Heart left ventricle (tissue), 16 donors: ENCODE results near the gene GP5. TPM values are rescaled to one million over a fixed set of nuclear protein-coding genes. Genes with fewer than 3 reads are reported as not detected.

Experiments
- ATAC-seq, 4 donors: fragments of 200-7000 bp; cut with Tn5 transposase; one replicate each; pipeline ENCODE4 v1.9.1; 2020 to 2022; ENCODE audit warnings: moderate library complexity in 4 of 4, mild to moderate bottlenecking in 3 of 4, moderate number of reproducible peaks in 1 of 4
- DNase-seq, 5 donors: peaks; one replicate each; pipeline ENCODE4 v3.0.0-alpha.2; 2020
- H3K27ac ChIP-seq, 12 donors: fragments of 200-600 bp; sonication (generic) in 4 of 12; one replicate each; pipeline versions ENCODE4 v1.5.0 to v1.8.0; 2016 to 2022; ENCODE audit warnings: mild to moderate bottlenecking in 2 of 12
- H3K27me3 ChIP-seq, 9 donors: fragments of 200-600 bp; sonication (generic) in 2 of 9; one replicate each; pipeline versions ENCODE4 v1.5.1 to v1.8.0; 2016 to 2022; ENCODE audit warnings: mild to moderate bottlenecking in 3 of 9
- H3K36me3 ChIP-seq, 9 donors: fragments of 200-600 bp; sonication (generic) in 2 of 9; one replicate each; pipeline versions ENCODE4 v1.5.0 to v1.8.0; 2018 to 2022; ENCODE audit warnings: mild to moderate bottlenecking in 2 of 9
- H3K4me1 ChIP-seq, 12 donors: fragments of 200-600 bp; sonication (generic) in 4 of 12; one replicate each; pipeline versions ENCODE4 v1.5.0 to v1.8.0; 2016 to 2022; ENCODE audit warnings: mild to moderate bottlenecking in 3 of 12
- H3K4me3 ChIP-seq, 12 donors: fragments of 200-600 bp; sonication (generic) in 4 of 12; one replicate each; pipeline versions ENCODE4 v1.5.0 to v1.8.0; 2017 to 2022; ENCODE audit warnings: mild to moderate bottlenecking in 9 of 12, moderate library complexity in 4 of 12
- H3K9me3 ChIP-seq, 12 donors: fragments of 200-600 bp; sonication (generic) in 4 of 12; one replicate each; pipeline versions ENCODE4 v1.5.0 to v1.8.0; 2016 to 2022; ENCODE audit warnings: mild to moderate bottlenecking in 1 of 12
- CTCF ChIP-seq, 12 donors: fragments of 200-600 bp; sonication (generic) in 4 of 12; IDR thresholded peaks; one replicate each; pipeline versions ENCODE4 v1.5.0 to v1.8.0; 2018 to 2022; ENCODE audit warnings: antibody characterized with exemption in 12 of 12, mild to moderate bottlenecking in 5 of 12
- POLR2A ChIP-seq, 2 donors: fragments of 450-650 bp; IDR thresholded peaks; one replicate each; pipeline ENCODE4 v1.6.1; 2017; ENCODE audit warnings: antibody characterized with exemption in 2 of 2, mild to moderate bottlenecking in 2 of 2, moderate library complexity in 2 of 2
- WGBS, 4 donors: extraction: QIAGEN DNeasy Blood & Tissue Kit in 2 of 4; methylation state at CpG; one replicate each; pipeline versions ENCODE4 v1.1.5 to v1.1.7; 2013 to 2018; 5-methylcytosine and 5-hydroxymethylcytosine counted together
- intact Hi-C, 10 donors: fragments of 100-400 bp; cut with DNase I; formaldehyde crosslinking; loops; one replicate each; pipeline versions ENCODE4 v1.11.1 to v1.14.2; 2022
- long read RNA-seq, 3 donors: library from polyadenylated mRNA; unstranded; transcript quantifications; one replicate each; pipeline ENCODE4 v2.0.0, GENCODE V29; 2020 to 2021
- polyA plus RNA-seq, 2 donors: library from polyadenylated mRNA; stranded (reverse); fragments of 200-250 nt; gene quantifications; one replicate each; pipeline ENCODE4 v1.2.3, GENCODE V29; 2013
- total RNA-seq, 9 donors: library from RNA; depleted of rRNA in 2 of 9; stranded (reverse); fragments of >200 nt in 2 of 9; fragmentation: NEBNext Ultra II Directional in 3 of 9; extraction: Animal tissue kit (Norgen Biotek cat#: 25700) in 3 of 9; gene quantifications; one replicate each; pipeline versions ENCODE4 v1.1.0 to v1.2.4, GENCODE V29; 2016 to 2023
- donor health status: ischemic (EF 13 %, LVEDD 7.1; RV severe dilation, severe dysfunction).
- donor health status: healthy with polysubstance abuse.
- donor health status: DM: no; HTN: yes; CAD: no.
- donor health status: DM: no; HTN: no; CAD: no.
- donor health status: ischemic (EF 25% LVEDD 6.9; RV normal size, moderate dysfunction).
- donor health status: ischemic (EF 25% LVEDD 5.7; RV mildly dilated, moderate dysfunction).
- donor health status: healthy.
- donor health status: DM: yes; HTN: yes; CAD: no.
- donor health status: ischemic (EF 35%, LVEDD 5.7; RV mildly dilated, moderate dysfunction).
- donor health status: nonischemic (EF 11% LVEDD 7.7; RV severe dilation, severe dysfunction).
- donor health status: DM: yes; HTN: yes; CAD: no.
- donor health status: PGD.
- donor health status: ischemic (EF 29% LVEDD 5.4; RV normal size, mild dysfunction).
- donor health status: nonischemic (EF 23%, LVEDD 6.1; RV moderate dilation, normal function).

GP5 gene
- total RNA-seq (under 1 TPM in 3 of 9 donors, not detected in 6; 0.07 to 0.12 (median 0.11) TPM), polyA plus RNA-seq (under 1 TPM in 1 of 2 donors, not detected in 1; 0.04 TPM)
- long read RNA-seq, donor 1 = 0 reads
- long read RNA-seq, donor 2 = 0 reads
- long read RNA-seq, donor 3 = 0 reads

GRCh38 chr3:194399166-194399565, at the start of gene GP5:
TSS of gene GP5 (minus strand) at chr3:194399266. CDS start at chr3:194398282, 984 bp downstream.
- peaks cover 6 to 40% (median 16%) of the 10 kb centered on the region in 9 donors for H3K27me3 ChIP-seq
- peak within 1 kb of the TSS in 10 of 12 donors; percentile 16 to 48 (median 33) for H3K4me3 ChIP-seq
- 53 to 67% (median 62%) methylated on average over 2 of the region's 2 CpGs for WGBS, 4 donors
- no peaks in the 10 kb centered on the region for H3K9me3 ChIP-seq
- TF ChIP-seq CTCF (IDR thresholded peaks at IDR 0.05) (no peak), POLR2A (IDR thresholded peaks at IDR 0.05) (no peak)
- DNase-seq (no peak), ATAC-seq (no peak)
- intact Hi-C loops = loop anchor here in 1 of 10 donors (5.0 kb wide), 1 partner anchor 52 kb away; no protein-coding TSS in a partner anchor
- H3K27ac ChIP-seq = no peak within 1 kb of the TSS
- H3K36me3 ChIP-seq = peaks cover 0 to 21% (median 5%) of the 10 kb centered on the region in 9 donors
- peaks cover 3 to 22% (median 11%) of the 10 kb centered on the region in 12 donors for H3K4me1 ChIP-seq

- WGBS, 4 donors = 95 to 98% (median 97%) methylated on average over 1 of the region's 1 CpG
- Histone ChIP-seq H3K9me3 (no peaks in the 10 kb centered on the region), H3K27me3 (no peaks in the 10 kb centered on the region), H3K36me3 (peaks cover 0 to 100% (median 98%) of the 10 kb centered on the region in 9 donors), H3K4me3 (no peak overlapping the region), H3K27ac (no peak overlapping the region), H3K4me1 (no peaks in the 10 kb centered on the region)
- DNase-seq (no peak), ATAC-seq (no peak)
- TF ChIP-seq POLR2A (IDR thresholded peaks at IDR 0.05) (no peak), CTCF (IDR thresholded peaks at IDR 0.05) (no peak)
- intact Hi-C loops = no loop called here
Observed at GRCh38 chr3:194447657-194448056, 48.6 kb upstream of the GP5 start.

GRCh38 chr3:194447161-194447560, 48.1 kb upstream of the GP5 start:
- no peak overlapping the region for H3K27ac ChIP-seq
- no peaks in the 10 kb centered on the region for H3K4me1 ChIP-seq
- 86 to 94% (median 88%) methylated on average over 6 of the region's 6 CpGs for WGBS, 4 donors
- H3K27me3 ChIP-seq = no peaks in the 10 kb centered on the region
- TF ChIP-seq CTCF (IDR thresholded peaks at IDR 0.05) (no peak), POLR2A (IDR thresholded peaks at IDR 0.05) (no peak)
- intact Hi-C loops = no loop called here
- DNase-seq (no peak), ATAC-seq (no peak)
- H3K9me3 ChIP-seq = no peaks in the 10 kb centered on the region
- no peak overlapping the region for H3K4me3 ChIP-seq
- H3K36me3 ChIP-seq = peaks cover 0 to 100% (median 98%) of the 10 kb centered on the region in 9 donors

- intact Hi-C loops = no loop called here
- no peaks in the 10 kb centered on the region for H3K4me1 ChIP-seq
- 87 to 89% (median 88%) methylated on average over 4 of the region's 4 CpGs for WGBS, 4 donors
- no peaks in the 10 kb centered on the region for H3K27me3 ChIP-seq
- H3K36me3 ChIP-seq = peaks cover 0 to 100% (median 98%) of the 10 kb centered on the region in 9 donors
- ATAC-seq = no peak
- no peaks in the 10 kb centered on the region for H3K9me3 ChIP-seq
- DNase-seq = no peak
- no peak overlapping the region for H3K4me3 ChIP-seq
- TF ChIP-seq CTCF (IDR thresholded peaks at IDR 0.05) (no peak), POLR2A (IDR thresholded peaks at IDR 0.05) (no peak)
- no peak overlapping the region for H3K27ac ChIP-seq
Observed at GRCh38 chr3:194446754-194447153, 47.7 kb upstream of the GP5 start.
